ENCODE data around the gene SYT14.

The SYT14 gene

GRCh38 chr1:210143465-210144062, 205.5 kb downstream of the SYT14 start:
- no peaks in the 10 kb centered on the region for H3F3A ChIP-seq (ENCODE audit: insufficient read depth, low read length)
- no peak overlapping the region for H3K27ac ChIP-seq (ENCODE audit: low read length)
- no peak overlapping the region for H3K9ac ChIP-seq (ENCODE audit: low read length)
- no peaks in the 10 kb centered on the region for H3K9me2 ChIP-seq (replicated peaks; ENCODE audit: insufficient read depth, low read length)
- no peaks in the 10 kb centered on the region for H3K27me3 ChIP-seq (replicated peaks; ENCODE audit: insufficient read depth, low read length)
- TF ChIP-seq, protein P1, sequence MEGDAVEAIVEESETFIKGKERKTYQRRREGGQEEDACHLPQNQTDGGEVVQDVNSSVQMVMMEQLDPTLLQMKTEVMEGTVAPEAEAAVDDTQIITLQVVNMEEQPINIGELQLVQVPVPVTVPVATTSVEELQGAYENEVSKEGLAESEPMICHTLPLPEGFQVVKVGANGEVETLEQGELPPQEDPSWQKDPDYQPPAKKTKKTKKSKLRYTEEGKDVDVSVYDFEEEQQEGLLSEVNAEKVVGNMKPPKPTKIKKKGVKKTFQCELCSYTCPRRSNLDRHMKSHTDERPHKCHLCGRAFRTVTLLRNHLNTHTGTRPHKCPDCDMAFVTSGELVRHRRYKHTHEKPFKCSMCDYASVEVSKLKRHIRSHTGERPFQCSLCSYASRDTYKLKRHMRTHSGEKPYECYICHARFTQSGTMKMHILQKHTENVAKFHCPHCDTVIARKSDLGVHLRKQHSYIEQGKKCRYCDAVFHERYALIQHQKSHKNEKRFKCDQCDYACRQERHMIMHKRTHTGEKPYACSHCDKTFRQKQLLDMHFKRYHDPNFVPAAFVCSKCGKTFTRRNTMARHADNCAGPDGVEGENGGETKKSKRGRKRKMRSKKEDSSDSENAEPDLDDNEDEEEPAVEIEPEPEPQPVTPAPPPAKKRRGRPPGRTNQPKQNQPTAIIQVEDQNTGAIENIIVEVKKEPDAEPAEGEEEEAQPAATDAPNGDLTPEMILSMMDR (IDR thresholded peaks at IDR 0.05; ENCODE audit: low read length): peak; percentile 66
- no peak for TF ChIP-seq EZH2 (optimal IDR thresholded peaks at IDR 0.05; ENCODE audit: low read depth, low read length)
- H2AFZ ChIP-seq (ENCODE audit: low read length): no peak overlapping the region
- H3K36me3 ChIP-seq (replicated peaks; ENCODE audit: insufficient read depth, low read length): no peaks in the 10 kb centered on the region
- no peaks in the 10 kb centered on the region for H3K9me3 ChIP-seq (replicated peaks; ENCODE audit: insufficient read depth, low read length)
- no peaks in the 10 kb centered on the region for H3K4me1 ChIP-seq (ENCODE audit: low read length)
- no peak overlapping the region for H3K4me2 ChIP-seq (ENCODE audit: low read depth, low read length)
- no peaks in the 10 kb centered on the region for H3K79me2 ChIP-seq (ENCODE audit: low read length)
- no peaks in the 10 kb centered on the region for H4K20me1 ChIP-seq (ENCODE audit: insufficient read depth, low read length)
- no peak overlapping the region for H3K4me3 ChIP-seq (ENCODE audit: low read length)
- DNase-seq: peak; percentile 89

DNA sequence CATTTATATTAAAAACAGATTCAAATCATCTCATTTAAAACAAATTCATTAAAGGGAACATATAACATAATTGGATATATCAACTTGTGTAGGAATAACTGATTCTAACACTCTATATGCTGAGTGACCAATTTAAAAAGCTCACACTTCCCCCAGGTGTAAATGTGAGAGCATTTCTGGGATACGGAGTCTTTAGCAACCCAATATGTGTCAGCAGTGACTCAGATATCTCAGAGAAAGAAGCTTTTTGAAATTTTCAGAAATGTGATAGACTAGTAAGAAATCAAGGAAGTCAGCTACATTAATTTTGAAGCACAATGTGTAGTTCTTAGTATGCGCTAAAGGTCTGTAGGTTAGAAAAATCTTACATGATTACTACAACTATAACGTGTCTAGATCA, 206.7 kb downstream of the SYT14 start:
- no peaks in the 10 kb centered on the region for H3K27me3 ChIP-seq (replicated peaks; ENCODE audit: insufficient read depth, low read length)
- TF ChIP-seq EZH2phosphoT487 (IDR thresholded peaks at IDR 0.05; ENCODE audit: low read length) (no peak), EZH2 (optimal IDR thresholded peaks at IDR 0.05; ENCODE audit: low read depth, low read length) (no peak)
- TF ChIP-seq, protein P1 (IDR thresholded peaks at IDR 0.05; ENCODE audit: low read length): no peak

DNA sequence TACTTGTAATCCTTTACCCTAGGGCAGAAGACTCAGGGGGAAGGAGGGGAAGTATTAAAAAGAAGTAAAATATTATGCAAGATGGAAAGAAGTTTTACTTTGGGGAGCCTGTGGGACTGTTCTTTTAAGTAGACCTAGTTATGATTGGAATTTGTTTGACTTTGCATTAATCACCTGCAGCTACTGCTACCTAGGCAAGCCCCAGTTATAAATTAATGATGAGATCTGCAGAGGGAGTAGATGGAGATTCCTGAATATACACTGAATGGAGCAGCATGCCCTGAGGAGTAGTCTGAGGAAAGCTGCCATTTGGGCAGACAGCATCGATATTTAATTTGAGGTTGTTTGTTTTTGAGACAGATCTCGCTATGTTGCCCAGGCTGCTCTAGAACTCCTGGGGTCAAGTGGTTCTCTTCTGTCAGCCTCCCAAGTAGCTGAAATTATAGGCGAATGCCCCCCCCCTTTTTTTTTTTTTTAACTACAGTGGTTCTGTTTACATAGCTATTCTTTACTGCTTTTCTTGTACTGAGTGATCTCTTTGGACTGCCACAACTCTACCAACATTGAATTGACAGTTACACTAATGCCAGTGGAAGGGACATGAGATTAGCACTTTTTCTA, 213.1 kb downstream of the SYT14 start:
- Histone ChIP-seq H3K27ac (ENCODE audit: low read length) (no peak overlapping the region), H3F3A (ENCODE audit: insufficient read depth, low read length) (no peaks in the 10 kb centered on the region), H3K4me3 (ENCODE audit: low read length) (no peak overlapping the region), H3K36me3 (replicated peaks; ENCODE audit: insufficient read depth, low read length) (no peaks in the 10 kb centered on the region), H3K4me1 (ENCODE audit: low read length) (no peaks in the 10 kb centered on the region), H2AFZ (ENCODE audit: low read length) (no peak overlapping the region), H3K27me3 (replicated peaks; ENCODE audit: insufficient read depth, low read length) (no peaks in the 10 kb centered on the region), H3K79me2 (ENCODE audit: low read length) (no peaks in the 10 kb centered on the region), H4K20me1 (ENCODE audit: insufficient read depth, low read length) (no peaks in the 10 kb centered on the region), H3K9me3 (replicated peaks; ENCODE audit: insufficient read depth, low read length) (no peaks in the 10 kb centered on the region), H3K9me2 (replicated peaks; ENCODE audit: insufficient read depth, low read length) (no peaks in the 10 kb centered on the region), H3K4me2 (ENCODE audit: low read depth, low read length) (no peak overlapping the region), H3K9ac (ENCODE audit: low read length) (no peak overlapping the region)
- DNase-seq: no peak
- TF ChIP-seq EZH2 (optimal IDR thresholded peaks at IDR 0.05; ENCODE audit: low read depth, low read length): no peak
- TF ChIP-seq EZH2phosphoT487 (IDR thresholded peaks at IDR 0.05; ENCODE audit: low read length): no peak
- TF ChIP-seq, protein P1 (IDR thresholded peaks at IDR 0.05; ENCODE audit: low read length): no peak

More for the DNA sequence above, 206.7 kb downstream of the SYT14 start:
- no peaks in the 10 kb centered on the region for H3K9me2 ChIP-seq (replicated peaks; ENCODE audit: insufficient read depth, low read length)
- no peaks in the 10 kb centered on the region for H4K20me1 ChIP-seq (ENCODE audit: insufficient read depth, low read length)
- no peak overlapping the region for H2AFZ ChIP-seq (ENCODE audit: low read length)
- H3K9ac ChIP-seq (ENCODE audit: low read length): no peak overlapping the region
- DNase-seq: no peak
- no peaks in the 10 kb centered on the region for H3K9me3 ChIP-seq (replicated peaks; ENCODE audit: insufficient read depth, low read length)
- no peak overlapping the region for H3K4me2 ChIP-seq (ENCODE audit: low read depth, low read length)
- H3K27ac ChIP-seq (ENCODE audit: low read length): no peak overlapping the region
- no peak overlapping the region for H3K4me3 ChIP-seq (ENCODE audit: low read length)
- no peaks in the 10 kb centered on the region for H3K36me3 ChIP-seq (replicated peaks; ENCODE audit: insufficient read depth, low read length)
- H3K4me1 ChIP-seq (ENCODE audit: low read length): no peaks in the 10 kb centered on the region
- H3K79me2 ChIP-seq (ENCODE audit: low read length): no peaks in the 10 kb centered on the region
- no peaks in the 10 kb centered on the region for H3F3A ChIP-seq (ENCODE audit: insufficient read depth, low read length)
